NCI-H2196 (cell line): ENCODE data around the gene CDC42SE2.

Experiments
- DNase-seq: peaks from one replicate; lab custom pipeline; 2025; ENCODE audit not compliant: unreplicated experiment; lab: John Stamatoyannopoulos, UW

CDC42SE2 gene

DNA sequence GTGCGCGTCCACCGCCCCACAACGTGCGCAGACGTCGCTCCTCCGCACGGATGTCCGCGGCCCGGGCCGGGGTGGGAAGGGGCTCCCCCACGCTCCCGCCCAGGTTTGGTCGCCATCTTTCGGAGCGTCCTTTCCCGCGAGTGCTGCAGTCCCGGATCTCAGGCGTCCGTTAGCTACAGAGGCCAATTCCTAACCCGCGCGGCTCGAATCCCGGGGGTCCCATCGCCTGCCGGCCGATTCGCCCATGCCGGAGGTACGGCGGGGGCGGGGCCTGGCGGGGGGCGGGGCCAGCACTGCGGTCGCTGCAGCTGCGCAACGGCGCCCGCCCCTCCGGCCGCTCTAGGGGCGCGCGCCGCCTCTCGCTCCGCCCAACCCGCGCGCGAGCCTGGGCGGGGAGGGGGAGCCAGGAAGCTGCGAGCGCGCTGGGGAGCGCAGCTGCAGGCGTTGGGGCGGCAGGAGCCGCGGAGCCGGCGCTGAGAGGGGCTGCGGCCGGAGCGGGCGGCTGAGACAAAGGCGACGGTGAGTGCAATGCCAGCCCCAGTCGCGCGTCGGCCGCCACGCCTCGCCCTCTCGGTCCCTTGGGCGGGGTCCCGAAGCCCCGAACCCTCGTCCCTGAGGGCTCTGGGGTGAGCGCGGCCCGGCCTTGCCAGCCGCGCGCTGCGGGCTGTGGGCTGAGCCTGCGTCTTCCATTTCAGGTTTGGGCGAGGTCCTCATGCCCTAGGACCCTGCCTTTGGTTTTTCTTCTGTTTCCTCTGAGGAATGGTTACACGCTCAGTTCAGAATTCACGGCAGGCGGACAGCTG lies at the start of gene CDC42SE2:
CDC42SE2 (plus strand) TSS at position 406 of the 803 bp plus-strand sequence. CDS start 95,441 bp downstream, outside the sequence.
- DNase-seq = peak; percentile 88

- DNase-seq = no peak
Observed at GRCh38 chr5:131214609-131215227, 49.1 kb upstream of the CDC42SE2 start.

GRCh38 chr5:131217791-131218190 lies 46.1 kb upstream of the CDC42SE2 start:
- no peak for DNase-seq

DNA sequence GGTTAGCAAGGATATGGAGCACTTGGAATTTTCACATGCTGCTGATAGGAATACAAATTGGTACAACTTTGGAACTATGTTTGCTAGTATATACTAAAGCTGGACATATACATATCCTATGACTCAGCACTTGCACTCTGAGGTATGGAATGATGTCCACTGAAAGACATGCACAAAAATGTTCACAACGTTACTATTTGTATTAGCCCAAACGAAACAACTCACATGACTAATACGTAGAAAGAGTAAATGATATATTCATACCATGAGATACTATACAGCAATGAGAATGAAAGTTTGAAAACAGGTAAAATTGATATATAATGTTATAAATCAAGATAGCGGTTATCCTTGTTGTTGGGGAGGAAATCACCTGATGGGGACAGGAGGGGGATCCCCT lies 45.5 kb upstream of the CDC42SE2 start:
- DNase-seq = no peak

DNA sequence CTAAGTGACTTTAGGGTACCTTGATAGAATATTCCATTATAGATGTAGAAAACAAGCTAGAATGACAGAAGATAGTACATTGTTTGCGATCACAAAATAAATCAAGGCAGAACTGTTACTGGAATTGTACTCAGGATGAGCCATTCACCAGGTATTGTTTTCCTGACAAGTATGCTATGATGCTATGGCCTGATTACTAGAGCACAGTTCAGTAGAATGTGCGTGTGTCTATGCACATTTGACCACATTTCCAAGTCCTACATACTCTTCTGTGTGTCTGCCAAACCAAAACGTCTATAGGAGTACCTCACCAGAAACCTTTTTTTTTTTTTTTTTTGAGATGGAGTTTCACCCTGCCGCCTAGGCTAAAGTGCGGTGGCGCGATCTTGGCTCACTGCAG lies 43.3 kb upstream of the CDC42SE2 start:
- no peak for DNase-seq

GRCh38 chr5:131221008-131221703 lies 42.7 kb upstream of the CDC42SE2 start:
- no peak for DNase-seq

DNA sequence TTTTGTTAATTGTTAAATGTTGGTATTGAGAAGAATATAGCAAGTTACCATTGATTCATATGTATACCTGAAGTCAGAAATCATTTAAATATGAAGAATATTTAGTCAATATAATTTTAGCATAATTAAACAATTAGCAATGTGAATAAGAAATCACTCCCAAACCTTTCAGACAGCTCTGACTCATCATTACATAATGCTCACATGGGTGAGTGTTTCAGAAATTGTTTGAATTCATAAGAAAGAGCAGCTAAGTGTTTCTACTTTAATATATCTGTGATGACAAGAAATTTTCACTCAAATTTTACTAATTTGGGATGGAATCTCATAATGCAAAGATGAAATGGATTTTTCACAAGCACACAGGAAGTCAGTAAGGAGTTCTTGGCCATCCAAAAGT lies 42.0 kb upstream of the CDC42SE2 start:
- no peak for DNase-seq

DNA sequence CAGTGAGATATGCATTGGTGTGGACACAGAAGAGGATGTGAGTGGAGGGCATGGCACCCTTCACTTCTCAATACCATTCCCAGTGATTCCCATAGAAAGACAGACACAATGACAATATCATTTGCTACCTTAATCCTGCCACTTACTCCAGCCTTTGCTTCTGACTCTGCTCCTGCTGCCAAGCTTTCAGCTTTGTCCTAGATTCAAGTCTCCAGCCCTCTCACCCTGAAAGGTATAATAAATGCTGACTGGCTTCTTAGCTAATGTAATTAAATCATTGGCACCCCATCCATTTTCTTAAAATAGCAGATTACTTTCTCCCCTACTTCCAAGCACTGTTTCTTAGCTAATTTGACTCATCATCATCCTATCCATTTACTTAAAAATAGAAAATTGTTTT lies 41.1 kb upstream of the CDC42SE2 start:
- DNase-seq = no peak

- no peak for DNase-seq
Observed at GRCh38 chr5:131223751-131224386, 40.0 kb upstream of the CDC42SE2 start.

- no peak for DNase-seq
Observed at GRCh38 chr5:131224387-131225201, 39.3 kb upstream of the CDC42SE2 start.

DNA sequence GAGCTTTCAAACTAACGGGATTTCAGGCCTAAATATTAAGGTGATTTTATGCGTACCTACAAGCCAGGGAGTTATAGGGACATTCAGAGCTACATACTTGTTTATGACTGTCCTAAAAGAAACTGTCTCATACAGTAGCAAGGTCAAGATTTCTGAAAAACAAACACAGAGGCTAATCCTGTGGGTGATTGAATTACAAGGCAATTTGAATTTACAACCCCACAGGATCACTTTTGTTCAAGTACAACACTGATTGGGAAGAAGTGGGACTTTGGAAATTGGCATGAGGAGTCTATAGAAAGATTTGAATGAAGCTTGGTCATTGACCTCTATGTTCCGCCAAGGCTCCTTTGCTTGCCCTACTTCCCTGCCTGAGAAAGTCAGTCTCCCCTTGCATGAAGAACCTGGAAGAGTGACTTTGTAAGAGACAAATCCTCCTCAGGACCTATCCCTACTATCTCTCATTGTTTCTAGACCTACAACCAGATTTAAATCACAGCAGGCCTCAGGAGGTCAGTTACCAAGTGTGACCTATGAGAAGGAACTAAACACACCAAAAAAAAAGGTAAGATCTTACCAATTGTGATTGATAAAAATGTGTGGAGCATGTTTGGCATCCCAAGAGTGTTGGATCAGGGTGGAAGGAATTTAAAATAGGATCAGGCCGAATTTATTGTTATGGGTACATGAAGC lies 38.4 kb upstream of the CDC42SE2 start:
- no peak for DNase-seq

DNA sequence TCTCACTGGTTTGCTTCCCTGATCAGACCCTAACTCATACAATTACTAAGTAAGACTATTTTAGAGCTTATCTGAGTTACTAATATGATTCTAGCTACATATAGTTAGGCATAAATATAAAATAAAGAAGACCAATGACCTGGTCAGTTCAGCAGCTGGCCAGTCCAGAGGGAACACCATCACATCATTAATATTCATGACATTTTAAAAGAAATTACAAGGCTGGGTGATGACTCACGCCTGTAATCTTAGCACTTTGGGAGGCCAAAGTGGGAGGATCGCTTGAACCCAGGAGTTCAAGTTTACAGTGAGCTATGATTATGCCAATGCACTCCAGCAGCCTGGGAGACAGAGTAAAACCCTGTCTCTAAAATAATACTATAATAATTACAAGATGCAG lies 37.0 kb upstream of the CDC42SE2 start:
- DNase-seq = no peak

DNA sequence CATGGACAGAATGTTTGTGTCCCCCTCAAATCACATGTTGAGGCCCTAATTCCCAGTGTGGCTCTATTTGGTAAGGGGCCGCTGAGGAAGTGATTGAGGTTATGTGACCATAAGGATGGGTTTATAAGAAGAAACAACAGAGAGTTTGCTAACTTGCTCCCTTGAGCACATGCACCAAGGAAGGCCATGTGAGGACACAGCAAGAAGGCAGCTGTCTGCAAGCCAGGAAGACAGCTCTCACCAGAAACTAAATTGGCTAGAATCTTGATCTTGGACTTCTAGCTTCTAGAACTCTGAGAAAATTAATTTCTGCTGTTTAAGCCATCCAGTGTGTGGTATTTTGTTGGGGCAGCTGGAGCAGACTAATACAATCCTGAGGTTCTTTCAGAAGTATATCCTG lies 35.2 kb upstream of the CDC42SE2 start:
- DNase-seq = no peak

GRCh38 chr5:131229623-131230022 lies 34.2 kb upstream of the CDC42SE2 start:
- DNase-seq = no peak

DNA sequence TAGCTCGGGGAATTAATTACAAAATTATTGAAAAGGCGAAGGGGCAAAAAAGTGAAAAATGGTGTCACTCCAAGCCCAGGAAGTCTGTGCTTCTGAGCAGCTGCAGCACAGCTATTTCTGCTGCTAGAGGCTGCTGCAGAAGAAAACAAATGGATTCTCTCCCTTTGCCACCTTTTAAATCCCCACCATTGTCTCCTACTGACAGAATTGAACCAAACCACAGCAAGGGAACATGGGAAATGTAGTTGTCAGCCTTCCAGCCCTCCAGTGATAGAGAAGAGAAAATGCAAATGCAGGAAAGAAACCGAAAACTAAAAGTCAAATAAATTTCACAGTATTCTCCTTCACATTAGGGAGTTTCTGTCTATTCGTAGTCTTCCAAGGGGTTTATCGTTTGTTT lies 33.4 kb upstream of the CDC42SE2 start:
- no peak for DNase-seq

DNA sequence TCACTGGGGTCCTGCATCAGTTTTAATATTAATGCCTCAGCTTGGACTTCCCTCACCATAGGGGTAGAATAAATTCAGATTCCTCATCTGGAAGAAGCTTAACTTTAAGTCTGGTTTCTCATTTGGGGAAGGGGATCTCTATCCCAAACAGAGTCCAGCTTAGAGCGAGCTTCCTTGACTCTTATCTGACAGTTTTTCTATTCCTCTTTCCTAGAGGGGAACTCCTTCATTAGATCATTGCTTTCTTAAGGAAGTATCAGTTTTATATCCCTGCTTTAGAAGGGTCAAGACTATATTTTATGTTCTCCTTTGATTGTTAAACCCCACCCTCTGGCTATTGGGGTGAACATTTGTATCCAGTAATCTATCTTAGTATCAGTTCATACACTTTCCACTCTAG lies 24.2 kb upstream of the CDC42SE2 start:
- DNase-seq = no peak

GRCh38 chr5:131242728-131243255 lies 21.1 kb upstream of the CDC42SE2 start:
- no peak for DNase-seq

- DNase-seq = no peak
Observed at GRCh38 chr5:131245312-131245711, 18.5 kb upstream of the CDC42SE2 start.

- no peak for DNase-seq
Observed at GRCh38 chr5:131245948-131246347, 17.9 kb upstream of the CDC42SE2 start.

DNA sequence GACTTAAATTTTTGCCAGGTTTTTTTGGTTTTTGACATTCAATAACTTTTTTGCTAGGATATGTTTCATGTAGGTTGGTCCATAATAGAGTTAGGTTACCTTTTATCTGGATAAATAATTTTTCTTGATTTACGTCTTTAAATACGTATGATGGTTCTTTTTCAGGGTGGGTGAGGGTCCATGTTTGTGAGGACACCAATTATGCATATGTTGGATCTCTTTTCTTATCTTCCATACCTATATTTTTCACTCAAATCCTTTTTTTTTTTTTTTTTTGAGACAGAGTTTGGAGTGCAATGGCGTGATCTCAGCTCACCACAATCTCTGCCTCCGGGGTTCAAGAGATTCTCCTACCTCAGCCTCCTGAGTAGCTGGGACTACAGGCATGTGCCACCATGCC lies 17.3 kb upstream of the CDC42SE2 start:
- no peak for DNase-seq
